ENCODE measurements around the gene NFASC.

Gene NFASC

GRCh38 chr1:204967451-204967850 lies 96.8 kb downstream of the NFASC start:
- no peak for DNase-seq (ENCODE audit: low read depth)
- H3K4me3 ChIP-seq (ENCODE audit: low read depth, low read length), result no peak overlapping the region
- TF ChIP-seq CTCF (IDR thresholded peaks at IDR 0.05; ENCODE audit: control insufficient read depth, extremely low read depth, insufficient read depth), result no peak

GRCh38 chr1:204968135-204968534 lies 97.5 kb downstream of the NFASC start:
- TF ChIP-seq CTCF (IDR thresholded peaks at IDR 0.05; ENCODE audit: control insufficient read depth, extremely low read depth, insufficient read depth), result no peak
- no peak overlapping the region for H3K4me3 ChIP-seq (ENCODE audit: low read depth, low read length)
- DNase-seq (ENCODE audit: low read depth), result no peak

GRCh38 chr1:204968951-204969350 lies 98.3 kb downstream of the NFASC start:
- no peak for DNase-seq (ENCODE audit: low read depth)
- no peak overlapping the region for H3K4me3 ChIP-seq (ENCODE audit: low read depth, low read length)
- no peak for TF ChIP-seq CTCF (IDR thresholded peaks at IDR 0.05; ENCODE audit: control insufficient read depth, extremely low read depth, insufficient read depth)

- DNase-seq (ENCODE audit: low read depth), result no peak
- no peak for TF ChIP-seq CTCF (IDR thresholded peaks at IDR 0.05; ENCODE audit: control insufficient read depth, extremely low read depth, insufficient read depth)
- H3K4me3 ChIP-seq (ENCODE audit: low read depth, low read length), result no peak overlapping the region
Observed at GRCh38 chr1:204970937-204971336, 100.3 kb downstream of the NFASC start.

- no peak overlapping the region for H3K4me3 ChIP-seq (ENCODE audit: low read depth, low read length)
- no peak for DNase-seq (ENCODE audit: low read depth)
- no peak for TF ChIP-seq CTCF (IDR thresholded peaks at IDR 0.05; ENCODE audit: control insufficient read depth, extremely low read depth, insufficient read depth)
Observed at GRCh38 chr1:204971517-204972336, 101.1 kb downstream of the NFASC start.

GRCh38 chr1:204972426-204972825 lies 101.8 kb downstream of the NFASC start:
- DNase-seq (ENCODE audit: low read depth), result no peak
- H3K4me3 ChIP-seq (ENCODE audit: low read depth, low read length), result no peak overlapping the region
- TF ChIP-seq CTCF (IDR thresholded peaks at IDR 0.05; ENCODE audit: control insufficient read depth, extremely low read depth, insufficient read depth), result no peak

GRCh38 chr1:204973449-204973848 lies 102.8 kb downstream of the NFASC start:
- no peak for TF ChIP-seq CTCF (IDR thresholded peaks at IDR 0.05; ENCODE audit: control insufficient read depth, extremely low read depth, insufficient read depth)
- no peak for DNase-seq (ENCODE audit: low read depth)
- no peak overlapping the region for H3K4me3 ChIP-seq (ENCODE audit: low read depth, low read length)

Data from LNCaP clone FGC (cell line).